Central memory CD4-positive, alpha-beta T cell (primary cell): ENCODE measurements around the gene PIGN.
A peak's percentile ranks its signal among the peaks of the same experiment; 100 is the strongest.
"Not testable (repeated sequence)": the region's sequence is repeated elsewhere in the genome, so short reads cannot be mapped to it uniquely, and the experiment has no call there.

Experiments used
- DNase-seq: peaks from one replicate; pipeline ENCODE4 v3.0.0; 2022

The PIGN gene

DNA sequence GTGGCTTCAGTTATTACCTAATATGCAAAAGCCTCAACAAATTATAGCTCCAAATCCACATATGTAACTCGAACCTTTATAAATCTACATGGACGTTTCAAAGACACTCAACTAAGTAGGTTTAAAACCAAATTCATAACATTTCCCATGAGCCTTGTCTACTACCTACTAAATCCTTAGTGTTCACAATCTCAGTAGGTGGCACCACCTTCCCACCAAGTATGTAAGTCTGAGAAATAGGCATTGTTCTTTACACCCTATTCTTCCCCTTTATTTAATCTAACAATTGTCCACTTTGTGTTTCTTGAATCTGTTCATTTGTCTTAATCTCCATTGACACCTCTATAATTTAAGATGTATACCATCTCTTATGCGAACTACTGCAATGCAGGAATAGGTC is 4.6 kb downstream of the PIGN start:
- DNase-seq: no peak

DNA sequence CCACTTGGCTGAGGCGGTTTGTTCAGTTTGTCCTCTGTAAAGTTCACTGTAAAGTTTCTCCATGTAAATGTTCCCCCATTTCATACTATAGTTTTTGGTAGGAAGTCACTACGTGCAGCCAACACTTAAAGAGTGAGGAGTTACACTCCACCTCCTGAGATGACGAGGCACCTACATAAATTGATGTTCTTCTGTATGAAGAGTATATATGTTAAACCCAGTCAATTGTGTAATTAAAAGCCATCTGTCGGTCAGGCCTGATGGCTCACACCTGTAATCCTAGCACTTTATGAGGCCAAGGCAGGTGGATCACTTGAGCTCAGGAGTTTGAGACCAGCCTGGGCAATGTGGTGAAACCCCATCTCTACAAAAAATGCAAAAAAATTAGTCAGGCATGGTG is 7.6 kb downstream of the PIGN start:
- DNase-seq: no peak

GRCh38 chr18:62177271-62177670 is 9.6 kb downstream of the PIGN start:
- DNase-seq: no peak

- DNase-seq: no peak
Measured at GRCh38 chr18:62175521-62175920, 11.3 kb downstream of the PIGN start.

- no peak for DNase-seq
Measured at GRCh38 chr18:62172298-62172697, 14.6 kb downstream of the PIGN start.

GRCh38 chr18:62170857-62171256 is 16.0 kb downstream of the PIGN start:
- DNase-seq: no peak

DNA sequence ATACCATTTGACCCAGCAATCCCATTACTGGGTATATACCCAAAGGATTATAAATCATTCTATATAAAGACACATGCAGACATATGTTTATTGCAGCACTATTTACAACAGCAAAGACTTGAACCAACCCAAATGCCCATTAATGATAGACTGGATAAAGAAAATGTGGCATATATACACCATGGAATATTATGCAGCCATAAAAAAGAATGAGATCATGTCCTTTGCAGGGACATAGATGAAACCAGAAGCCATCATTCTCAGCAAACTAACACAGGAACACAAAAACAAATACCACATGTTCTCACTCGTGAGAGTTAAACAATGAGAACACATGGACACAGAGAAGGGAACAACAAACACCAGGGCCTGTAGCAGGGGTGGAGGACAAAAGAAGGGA is 20.3 kb downstream of the PIGN start:
- DNase-seq: not testable (repeated sequence)

GRCh38 chr18:62165583-62165982 is 21.3 kb downstream of the PIGN start:
- no peak for DNase-seq

DNA sequence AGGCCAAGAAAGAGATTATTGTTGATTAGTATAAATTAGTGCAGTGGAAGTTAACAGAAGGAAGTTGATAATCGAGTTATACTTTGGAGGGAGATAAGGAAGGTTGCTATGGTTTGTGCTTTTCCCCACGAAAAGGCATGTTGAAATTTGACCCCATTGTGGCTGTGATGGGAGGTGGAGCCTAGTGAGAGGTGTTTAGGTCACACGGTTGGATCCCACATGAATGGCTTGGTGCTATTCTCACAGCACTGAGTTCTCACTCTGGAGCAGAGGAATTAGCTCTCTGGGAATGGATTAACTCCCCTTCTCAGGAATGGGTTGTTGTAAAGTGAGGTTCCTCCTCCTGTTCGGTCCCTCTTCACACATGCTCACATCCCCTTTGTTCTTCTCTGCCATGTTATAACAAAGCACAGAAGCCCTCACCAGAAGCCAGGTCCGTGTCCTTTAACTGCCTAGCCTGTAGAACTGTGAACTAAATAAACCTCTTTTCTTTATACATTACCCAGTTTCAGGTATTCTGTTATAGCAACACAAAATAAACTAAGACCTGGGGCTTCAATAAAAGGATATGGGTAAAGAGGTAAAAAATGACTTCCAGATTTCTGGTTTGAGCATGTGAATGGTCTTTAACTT is 21.9 kb downstream of the PIGN start:
- no peak for DNase-seq

DNA sequence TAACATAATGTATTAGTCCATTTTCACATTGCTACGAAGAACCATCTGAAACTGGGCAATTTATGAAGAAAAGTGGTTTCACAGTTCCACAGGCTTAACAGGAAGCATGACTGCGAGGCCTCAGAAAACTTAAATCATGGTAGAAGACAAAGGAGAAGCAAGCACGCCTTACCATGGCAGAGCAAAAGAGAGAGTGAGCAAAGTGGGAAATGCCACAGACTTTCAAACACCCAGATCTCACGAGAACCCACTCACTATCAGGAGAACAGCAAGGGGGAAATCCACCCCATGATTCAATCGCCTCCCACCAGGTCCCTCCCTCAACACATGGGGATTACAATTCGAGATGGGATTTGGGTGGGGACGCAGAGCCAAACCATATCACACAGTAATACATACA is 22.5 kb downstream of the PIGN start:
- no peak for DNase-seq

DNA sequence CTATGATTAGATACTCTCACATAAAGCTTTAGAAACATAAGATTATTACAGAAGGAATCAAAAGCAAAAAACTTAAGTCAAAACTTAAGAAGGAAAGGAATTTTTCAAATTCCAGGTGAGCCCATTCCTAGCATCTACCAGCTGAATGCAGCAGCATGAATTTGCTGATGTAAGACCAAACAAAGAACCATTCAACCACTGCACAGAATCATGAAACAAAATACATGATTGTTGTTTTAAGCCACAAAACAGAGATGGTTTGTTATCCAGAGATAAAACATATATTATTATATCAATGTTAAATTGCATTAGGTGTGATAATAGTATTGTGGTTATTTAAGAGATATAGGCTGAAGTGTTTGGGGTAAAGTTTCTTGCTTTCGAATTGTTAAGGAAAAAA is 29.0 kb downstream of the PIGN start:
- DNase-seq: no peak

DNA sequence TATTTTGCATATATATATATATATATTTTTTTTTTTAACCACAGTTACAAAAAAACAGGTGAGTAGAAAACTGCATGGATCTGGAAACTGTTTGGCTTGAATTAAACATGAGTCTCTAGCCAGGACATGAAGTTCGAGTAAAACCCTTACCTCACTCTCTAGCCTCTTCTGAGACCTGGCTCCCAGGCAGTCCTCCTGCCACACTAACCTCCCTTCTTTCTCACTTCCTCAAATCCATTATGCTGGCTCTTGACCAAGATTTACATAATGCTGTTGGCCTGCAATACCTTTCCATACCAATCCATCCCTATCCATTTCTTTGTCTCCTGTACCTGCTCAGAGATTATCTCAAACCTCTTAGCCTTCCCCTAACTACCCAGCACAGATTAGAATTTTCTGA is 34.0 kb downstream of the PIGN start:
- no peak for DNase-seq

- DNase-seq: no peak
Measured at GRCh38 chr18:62151068-62151771, 35.6 kb downstream of the PIGN start.

DNA sequence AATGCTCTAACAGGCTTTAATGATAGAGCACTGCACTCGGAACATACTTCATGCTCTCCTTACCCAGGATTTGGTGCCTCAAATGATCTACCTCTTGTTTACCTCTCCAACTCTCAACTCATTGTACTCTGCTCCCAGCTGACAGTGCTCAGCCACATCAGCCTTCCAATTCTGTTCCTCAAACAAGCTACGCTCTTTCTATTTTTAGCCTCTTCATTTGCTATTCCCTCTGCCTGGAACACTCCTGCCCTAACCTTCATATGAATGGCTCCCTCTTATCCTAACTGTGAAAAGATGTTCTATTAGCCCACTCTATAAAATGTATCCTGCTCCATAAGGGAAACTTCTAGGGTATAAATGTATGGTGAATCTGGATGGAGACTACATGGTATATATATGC is 42.5 kb downstream of the PIGN start:
- DNase-seq: no peak

DNA sequence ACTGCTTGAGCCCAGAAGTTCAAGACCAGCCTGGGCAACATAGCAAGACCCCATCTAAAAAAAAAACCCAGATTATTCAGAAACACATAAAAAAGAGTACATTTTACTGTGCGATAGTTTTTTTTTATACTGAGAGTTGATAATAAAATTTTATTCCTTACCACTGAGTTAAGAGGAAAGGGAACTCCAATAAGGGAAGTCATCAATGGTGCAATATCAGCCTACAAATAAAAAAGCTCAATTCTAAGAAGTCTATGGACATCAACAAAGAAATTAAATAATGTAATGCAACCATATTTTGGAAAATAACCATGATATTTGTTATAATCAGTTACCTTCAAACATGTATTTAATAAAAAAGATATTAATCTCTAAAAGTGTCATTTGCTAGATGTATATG is 46.6 kb downstream of the PIGN start:
- DNase-seq: no peak

- no peak for DNase-seq
Measured at GRCh38 chr18:62138461-62139235, 48.2 kb downstream of the PIGN start.

GRCh38 chr18:62131301-62131909 is 55.5 kb downstream of the PIGN start:
- peak; percentile 48 for DNase-seq

- no peak for DNase-seq
Measured at GRCh38 chr18:62128157-62128556, 58.7 kb downstream of the PIGN start.

- DNase-seq: no peak
Measured at GRCh38 chr18:62126737-62127136, 60.1 kb downstream of the PIGN start.

- no peak for DNase-seq
Measured at GRCh38 chr18:62125702-62126101, 61.2 kb downstream of the PIGN start.

- no peak for DNase-seq
Measured at GRCh38 chr18:62122330-62122729, 64.5 kb downstream of the PIGN start.

DNA sequence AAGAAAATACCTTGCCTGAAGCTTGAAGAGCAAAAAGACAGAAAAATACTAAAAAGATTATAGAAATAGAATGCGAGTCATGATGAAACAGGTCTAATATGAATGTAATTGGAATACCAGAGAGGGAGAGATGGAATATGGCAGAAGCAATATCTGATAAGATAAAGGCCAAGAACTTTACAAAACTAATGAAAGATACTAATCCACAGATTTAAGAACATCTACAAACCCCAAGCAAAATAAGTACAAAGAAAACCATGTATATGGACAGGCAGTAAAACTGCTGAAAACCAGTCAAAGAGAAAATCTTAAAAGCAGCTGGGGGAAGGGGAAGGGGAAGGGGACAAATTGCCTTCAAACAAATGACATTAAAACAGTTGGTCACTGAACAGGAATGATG is 67.0 kb downstream of the PIGN start:
- DNase-seq: no peak

DNA sequence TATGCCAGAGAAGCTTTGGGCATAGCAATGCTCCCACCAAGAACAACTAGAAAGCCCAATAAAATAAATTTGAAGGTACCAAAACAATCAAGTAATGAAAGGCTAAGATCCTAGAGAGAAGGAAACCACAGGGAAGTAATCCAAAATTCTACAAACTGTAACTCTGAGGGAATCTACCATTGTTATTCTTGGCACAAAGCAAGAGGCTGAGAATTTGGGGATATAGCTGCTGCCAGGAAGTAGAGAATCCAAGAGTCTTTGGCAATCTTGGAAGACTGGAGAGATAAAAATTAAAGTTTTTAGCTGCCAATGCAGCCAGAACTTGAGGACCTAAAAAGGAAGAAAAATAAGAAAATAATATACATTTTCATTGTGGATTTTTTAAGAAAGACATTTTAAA is 68.5 kb downstream of the PIGN start:
- DNase-seq: no peak

GRCh38 chr18:62109676-62110075 is 77.2 kb downstream of the PIGN start:
- no peak for DNase-seq
